PC-3 (cell line): ENCODE data around the gene FN1. TPM values are rescaled to one million over a fixed set of nuclear protein-coding genes. Genes with fewer than 3 reads are reported as not detected.

ENCODE experiments used
- ATAC-seq: fragments of 200-7000 bp; cut with Tn5 transposase; 2 replicates; pipeline ENCODE4 v1.9.1; 2020; ENCODE audit warnings: mild to moderate bottlenecking, moderate library complexity
- BruUV-seq: library from RNA; stranded (reverse); fragments of 400-500 nt; replicated peaks from 2 replicates; lab custom pipeline; 2021; lab: Mats Ljungman, UMichigan
- CTCF ChIA-PET: fragments of 300-600 bp; sonication (Branson Sonifier 250); formaldehyde crosslinking; loops from one replicate; lab custom pipeline; 2022; ENCODE audit warnings: antibody characterized with exemption; lab: Charles Lee
- POLR2A ChIA-PET: fragments of 300-600 bp; sonication (Branson Sonifier 250); formaldehyde crosslinking; loops from one replicate; lab custom pipeline; 2022; ENCODE audit warnings: antibody characterized with exemption; ENCODE audit not compliant: unreplicated experiment; lab: Charles Lee
- DNase-seq: peaks from one replicate; pipeline ENCODE4 v3.0.0-alpha.2; 2015
- H2AFZ ChIP-seq: fragments of 300-600 bp; sonication (generic); 2 replicates; pipeline ENCODE4 v1.6.0; 2016; ENCODE audit warnings: antibody characterized with exemption, low read length
- H3F3A ChIP-seq: fragments of 300-600 bp; sonication (generic); one replicate; pipeline ENCODE4 v1.6.0; 2017; ENCODE audit warnings: antibody characterized with exemption, low read length, control low read depth, mild to moderate bottlenecking; ENCODE audit not compliant: unreplicated experiment
- H3K27ac ChIP-seq: fragments of 300-600 bp; sonication (generic); 2 replicates; pipeline ENCODE4 v1.5.1; 2016; ENCODE audit warnings: mild to moderate bottlenecking, low read length
- H3K27me3 ChIP-seq: fragments of 300-600 bp; sonication (generic); 2 replicates; pipeline ENCODE4 v1.6.1; 2016; ENCODE audit warnings: low read length, mixed read lengths
- H3K36me3 ChIP-seq: fragments of 300-600 bp; sonication (generic); 2 replicates; pipeline ENCODE4 v1.6.1; 2016; ENCODE audit warnings: low read depth, mixed run types, low read length, mixed read lengths
- H3K4me1 ChIP-seq: fragments of 300-600 bp; sonication (generic); 2 replicates; pipeline ENCODE4 v1.5.1; 2016; ENCODE audit warnings: low read length; ENCODE audit not compliant: insufficient read depth
- H3K4me2 ChIP-seq: fragments of 300-600 bp; sonication (generic); 2 replicates; pipeline ENCODE4 v1.6.0; 2016; ENCODE audit warnings: low read length
- H3K4me3 ChIP-seq: fragments of 300-600 bp; sonication (generic); 2 replicates; pipeline ENCODE4 v1.5.1; 2016; ENCODE audit warnings: mild to moderate bottlenecking, low read length, mixed read lengths
- H3K79me2 ChIP-seq: fragments of 300-600 bp; sonication (generic); 2 replicates; pipeline ENCODE4 v1.6.1; 2017; ENCODE audit warnings: low read length, mixed read lengths
- H3K9ac ChIP-seq: fragments of 300-600 bp; sonication (generic); 2 replicates; pipeline ENCODE4 v1.6.0; 2016; ENCODE audit warnings: mild to moderate bottlenecking, low read length
- H3K9me2 ChIP-seq: fragments of 300-600 bp; sonication (generic); replicated peaks from 2 replicates; pipeline ENCODE4 v1.6.1; 2016; ENCODE audit warnings: mixed run types, low read length, mixed read lengths
- H3K9me3 ChIP-seq: fragments of 300-600 bp; sonication (generic); 2 replicates; pipeline ENCODE4 v1.6.1; 2016; ENCODE audit warnings: low read length, mixed read lengths
- H4K20me1 ChIP-seq: fragments of 300-600 bp; sonication (generic); 2 replicates; pipeline ENCODE4 v1.6.1; 2016; ENCODE audit warnings: low read length, mixed read lengths
- EZH2 ChIP-seq: fragments of 300-600 bp; sonication (generic); IDR thresholded peaks from one replicate; pipeline ENCODE4 v1.6.1; 2017; ENCODE audit warnings: antibody characterized with exemption, mild to moderate bottlenecking, low read length; ENCODE audit not compliant: unreplicated experiment
- EZH2phosphoT487 ChIP-seq: fragments of 300-600 bp; sonication (generic); IDR thresholded peaks from 2 replicates; pipeline ENCODE4 v1.6.1; 2018; ENCODE audit warnings: mild to moderate bottlenecking, antibody characterized with exemption, low read length, borderline replicate concordance
- intact Hi-C: fragments of 100-400 bp; cut with micrococcal nuclease; formaldehyde crosslinking; loops from 2 replicates; pipeline ENCODE4 v1.9.0; 2023
- total RNA-seq: library from RNA; depleted of rRNA; stranded (reverse); fragments of >200 nt; gene quantifications from 2 replicates; pipeline ENCODE4 v1.2.3, GENCODE V29; 2014
- TF ChIP-seq, protein P1 (sequence below): fragments of 300-600 bp; sonication (generic); conservative IDR thresholded peaks from 2 replicates; pipeline ENCODE4 v1.5.1; 2017; ENCODE audit warnings: antibody characterized with exemption, low read depth, mild to moderate bottlenecking, low read length

Gene FN1
- total RNA-seq, 1 experiment from 2014 or later: 220 TPM

DNA sequence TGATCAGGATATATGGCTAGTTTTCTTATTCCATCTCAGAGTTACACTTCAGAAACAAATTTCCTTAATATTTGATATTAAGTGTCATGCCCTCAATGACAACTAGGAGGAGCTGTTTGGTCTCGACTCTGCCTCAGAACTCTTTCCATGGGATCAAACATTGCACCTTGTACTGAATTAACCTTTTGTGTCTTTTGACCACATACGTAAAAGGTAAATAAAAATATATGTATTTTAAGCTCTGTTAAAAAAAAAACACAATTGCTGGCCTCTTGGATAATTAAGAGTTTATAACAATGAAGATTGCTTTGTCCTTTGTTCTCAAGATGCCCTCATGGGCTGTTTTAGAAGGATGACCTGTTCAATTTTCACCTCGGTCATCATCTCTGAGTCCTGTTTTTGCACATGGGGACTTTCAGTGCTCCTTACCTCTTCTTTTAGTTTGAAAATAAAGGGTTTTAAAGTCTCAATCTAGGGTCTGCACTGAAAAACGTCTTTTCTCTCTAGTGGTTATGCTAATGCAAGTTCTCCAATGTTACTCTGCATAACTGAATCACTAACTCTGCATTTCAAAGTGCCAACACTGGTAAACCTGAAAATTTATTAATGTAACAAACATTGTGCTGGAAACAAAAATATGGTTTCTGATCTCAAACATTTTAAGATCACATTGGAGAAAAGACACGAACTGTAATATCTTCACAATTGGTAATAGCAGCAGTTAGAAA, 18.8 kb upstream of the FN1 start:
- no TSS peak for BruUV-seq
- Histone ChIP-seq H2AFZ (peak overlapping the region; percentile 19; the same call in 1 of the 2 replicates), H3K27me3 (no peaks in the 10 kb centered on the region), H4K20me1 (no peaks in the 10 kb centered on the region), H3K36me3 (no peaks in the 10 kb centered on the region), H3K4me1 (0 out of 2 replicates have a peak, but pooled peaks cover 7% of the 10 kb centered on the region), H3K4me3 (no peak overlapping the region), H3K9me2 (no peaks in the 10 kb centered on the region), H3K4me2 (no peak overlapping the region), H3K27ac (no peak overlapping the region), H3K9ac (no peak overlapping the region), H3K79me2 (no peaks in the 10 kb centered on the region), H3K9me3 (0 out of 2 replicates have a peak, but pooled peaks cover 4% of the 10 kb centered on the region), H3F3A (no peaks in the 10 kb centered on the region)
- ATAC-seq (peak; percentile 37), DNase-seq (peak; percentile 70)
- intact Hi-C loops: loop anchor here (1.0 to 2.0 kb wide), 4 partner anchors 76 to 466 kb away; no protein-coding TSS in a partner anchor
- TF ChIP-seq EZH2phosphoT487: no peak
- TF ChIP-seq, protein P1, sequence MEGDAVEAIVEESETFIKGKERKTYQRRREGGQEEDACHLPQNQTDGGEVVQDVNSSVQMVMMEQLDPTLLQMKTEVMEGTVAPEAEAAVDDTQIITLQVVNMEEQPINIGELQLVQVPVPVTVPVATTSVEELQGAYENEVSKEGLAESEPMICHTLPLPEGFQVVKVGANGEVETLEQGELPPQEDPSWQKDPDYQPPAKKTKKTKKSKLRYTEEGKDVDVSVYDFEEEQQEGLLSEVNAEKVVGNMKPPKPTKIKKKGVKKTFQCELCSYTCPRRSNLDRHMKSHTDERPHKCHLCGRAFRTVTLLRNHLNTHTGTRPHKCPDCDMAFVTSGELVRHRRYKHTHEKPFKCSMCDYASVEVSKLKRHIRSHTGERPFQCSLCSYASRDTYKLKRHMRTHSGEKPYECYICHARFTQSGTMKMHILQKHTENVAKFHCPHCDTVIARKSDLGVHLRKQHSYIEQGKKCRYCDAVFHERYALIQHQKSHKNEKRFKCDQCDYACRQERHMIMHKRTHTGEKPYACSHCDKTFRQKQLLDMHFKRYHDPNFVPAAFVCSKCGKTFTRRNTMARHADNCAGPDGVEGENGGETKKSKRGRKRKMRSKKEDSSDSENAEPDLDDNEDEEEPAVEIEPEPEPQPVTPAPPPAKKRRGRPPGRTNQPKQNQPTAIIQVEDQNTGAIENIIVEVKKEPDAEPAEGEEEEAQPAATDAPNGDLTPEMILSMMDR: peak; percentile 88
- no peak for TF ChIP-seq EZH2
- ChIA-PET CTCF (interaction anchor here (0.6 kb wide), 3 partner anchors 253 to 436 kb away, joined by 3 to 6 read pairs (median 3); no protein-coding TSS in a partner anchor), POLR2A (interaction anchor here (0.6 kb wide), 1 partner anchor 275 kb away, joined by 5 read pairs; no protein-coding TSS in a partner anchor)

DNA sequence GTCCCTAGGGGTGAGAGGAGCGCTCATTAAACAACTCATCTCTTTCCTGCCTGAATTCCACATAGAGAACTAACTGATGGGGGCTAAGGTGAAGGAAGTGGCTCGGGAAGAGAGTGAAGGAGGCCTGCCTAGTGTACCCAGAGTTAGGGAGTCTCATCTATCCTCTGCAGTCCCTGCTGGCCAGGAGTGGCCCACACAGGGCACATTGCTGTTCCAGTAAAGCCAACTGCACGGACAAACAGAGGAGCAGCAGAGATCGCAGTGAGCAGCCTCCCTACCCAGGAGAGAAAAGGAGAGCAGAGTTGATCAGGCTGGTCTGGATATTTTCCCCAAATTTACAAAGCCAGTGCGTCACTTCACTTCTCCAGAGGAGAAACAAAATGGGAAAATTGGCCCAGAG, 16.9 kb upstream of the FN1 start:
- ChIA-PET CTCF (no interaction called here), POLR2A (no interaction called here)
- Histone ChIP-seq H3K27ac (no peak overlapping the region), H3K9ac (no peak overlapping the region), H3K4me1 (0 out of 2 replicates have a peak, but pooled peaks cover 7% of the 10 kb centered on the region), H3K27me3 (no peaks in the 10 kb centered on the region), H2AFZ (no peak overlapping the region), H3K79me2 (no peaks in the 10 kb centered on the region), H3K9me2 (no peaks in the 10 kb centered on the region), H4K20me1 (no peaks in the 10 kb centered on the region), H3K9me3 (0 out of 2 replicates have a peak, but pooled peaks cover 4% of the 10 kb centered on the region), H3K4me2 (no peak overlapping the region), H3K36me3 (no peaks in the 10 kb centered on the region), H3K4me3 (no peak overlapping the region), H3F3A (no peaks in the 10 kb centered on the region)
- DNase-seq (no peak), ATAC-seq (peak; percentile 38; the same call in 1 of the 2 replicates)
- no TSS peak for BruUV-seq
- no peak for TF ChIP-seq EZH2phosphoT487
- TF ChIP-seq, protein P1: no peak
- TF ChIP-seq EZH2: no peak
- intact Hi-C loops: no loop called here
